NCI-H2081 (cell line): ENCODE measurements around the gene TSEN2.
"Not testable (repeated sequence)": the region's sequence is repeated elsewhere in the genome, so short reads cannot be mapped to it uniquely, and the experiment has no call there.

ENCODE experiments used
- DNase-seq, 2 experiments: peaks; one replicate each; lab custom pipeline; 2025; lab: John Stamatoyannopoulos, UW

The TSEN2 gene

GRCh38 chr3:12452361-12453330 is 31.6 kb upstream of the TSEN2 start:
- DNase-seq, result no peak

DNA sequence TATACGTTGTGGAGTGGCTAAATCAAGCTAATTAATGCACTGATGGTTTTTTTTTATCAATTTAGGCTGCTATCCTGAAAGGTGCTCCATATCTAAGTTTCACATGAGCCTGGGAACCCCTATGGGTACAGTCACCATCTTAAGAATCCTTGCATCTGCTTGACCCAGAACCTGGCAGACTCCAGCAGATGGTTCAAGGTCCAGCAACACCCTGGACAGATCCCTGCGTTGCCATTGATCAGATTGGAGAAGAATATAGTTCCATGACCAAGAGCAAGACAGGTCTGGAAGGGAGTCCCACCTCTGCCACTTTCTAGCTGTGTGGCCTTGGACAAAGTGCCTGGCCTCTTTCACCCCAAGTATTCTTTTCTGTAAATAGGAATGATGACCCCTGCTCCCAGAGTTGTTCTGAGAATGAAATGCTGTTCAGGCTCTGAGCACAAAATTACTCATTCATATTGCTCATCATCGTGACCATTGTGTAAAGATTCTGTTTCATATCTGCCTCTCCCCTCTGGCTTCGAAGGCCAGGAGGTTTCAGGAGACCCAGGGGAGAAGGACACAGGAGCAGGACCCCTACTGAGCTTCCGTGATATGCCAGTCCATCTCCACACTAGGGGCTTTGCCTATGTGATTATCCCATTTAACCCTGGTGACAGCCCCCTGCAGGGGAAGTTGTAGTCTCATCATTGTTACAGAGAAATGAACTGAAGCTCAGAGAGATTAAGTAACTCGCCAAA is 30.0 kb upstream of the TSEN2 start:
- DNase-seq, result no peak

DNA sequence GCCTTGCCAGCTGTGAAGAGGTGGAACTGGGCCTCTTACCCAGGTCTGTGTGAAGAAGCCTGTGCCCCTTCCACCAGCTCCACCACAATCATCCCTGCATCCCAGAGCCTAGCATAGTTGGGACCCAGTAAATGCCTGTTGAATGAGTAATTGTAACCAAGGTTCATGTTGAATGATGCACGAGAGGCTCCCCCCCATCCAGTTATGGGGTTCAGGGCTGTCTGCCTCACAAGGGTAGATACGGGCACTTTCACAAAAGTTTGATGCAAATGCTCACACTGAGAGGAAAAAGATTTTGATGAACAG is 29.5 kb upstream of the TSEN2 start:
- DNase-seq, result no peak

GRCh38 chr3:12455740-12456139 is 28.5 kb upstream of the TSEN2 start:
- DNase-seq, result no peak

DNA sequence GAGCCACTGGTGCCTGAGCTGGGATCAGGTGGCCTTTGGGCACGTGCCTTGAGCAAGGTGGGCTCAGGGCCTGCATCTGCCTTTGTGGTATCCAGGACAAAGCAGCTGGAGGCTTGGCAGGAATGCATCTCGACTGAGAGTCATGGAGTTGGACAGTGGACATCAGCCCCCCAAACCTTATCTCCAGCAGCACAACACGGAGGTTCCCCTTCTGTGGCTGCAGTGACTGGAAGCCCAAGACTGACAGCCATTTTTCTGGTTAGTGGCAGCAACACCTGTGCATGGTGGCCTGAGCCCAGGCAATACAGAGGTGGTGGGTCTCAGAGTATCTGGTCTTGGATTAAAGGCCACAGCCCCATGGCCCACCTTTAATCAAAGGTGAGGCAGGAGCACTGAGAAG is 27.8 kb upstream of the TSEN2 start:
- no peak for DNase-seq

DNA sequence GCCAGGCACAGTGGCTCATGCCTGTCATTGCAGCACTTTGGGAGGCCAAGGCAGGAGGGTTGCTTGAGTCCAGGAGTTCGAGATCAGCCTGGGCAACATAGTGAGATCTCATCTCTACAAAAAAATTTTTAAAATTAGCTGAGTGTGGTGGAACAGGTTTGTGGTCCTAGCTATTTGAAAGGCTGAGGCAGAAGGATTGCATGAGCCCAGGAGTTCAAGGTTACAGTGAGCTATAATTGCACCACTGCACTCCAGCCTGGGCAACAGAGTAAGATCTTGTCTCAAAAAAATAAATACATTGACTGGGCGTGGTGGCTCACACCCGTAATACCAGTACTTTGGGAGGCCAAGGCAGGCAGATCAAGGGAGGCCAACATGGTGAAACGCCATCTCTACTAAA is 26.9 kb upstream of the TSEN2 start:
- DNase-seq, result not testable (repeated sequence)

GRCh38 chr3:12458901-12459300 is 25.4 kb upstream of the TSEN2 start:
- DNase-seq, result no peak

DNA sequence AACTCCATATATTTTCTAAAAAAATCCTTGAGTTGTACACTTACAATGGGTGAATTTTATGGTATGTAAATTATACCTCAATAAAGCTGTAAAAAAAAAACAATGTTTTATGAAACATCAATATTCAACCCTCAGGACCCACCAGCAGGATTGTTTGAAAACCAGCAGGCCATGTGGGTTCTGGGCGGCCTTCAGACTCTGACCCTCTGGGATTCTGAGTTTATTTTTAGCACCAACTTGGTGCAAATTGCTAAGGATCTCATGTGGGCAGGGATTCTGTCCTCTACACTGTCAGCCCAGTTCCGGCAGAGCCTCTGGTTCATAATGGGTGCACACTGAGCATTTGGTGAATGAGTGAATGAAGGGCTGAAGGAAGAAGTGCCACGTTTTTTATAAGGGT is 24.2 kb upstream of the TSEN2 start:
- no peak for DNase-seq

DNA sequence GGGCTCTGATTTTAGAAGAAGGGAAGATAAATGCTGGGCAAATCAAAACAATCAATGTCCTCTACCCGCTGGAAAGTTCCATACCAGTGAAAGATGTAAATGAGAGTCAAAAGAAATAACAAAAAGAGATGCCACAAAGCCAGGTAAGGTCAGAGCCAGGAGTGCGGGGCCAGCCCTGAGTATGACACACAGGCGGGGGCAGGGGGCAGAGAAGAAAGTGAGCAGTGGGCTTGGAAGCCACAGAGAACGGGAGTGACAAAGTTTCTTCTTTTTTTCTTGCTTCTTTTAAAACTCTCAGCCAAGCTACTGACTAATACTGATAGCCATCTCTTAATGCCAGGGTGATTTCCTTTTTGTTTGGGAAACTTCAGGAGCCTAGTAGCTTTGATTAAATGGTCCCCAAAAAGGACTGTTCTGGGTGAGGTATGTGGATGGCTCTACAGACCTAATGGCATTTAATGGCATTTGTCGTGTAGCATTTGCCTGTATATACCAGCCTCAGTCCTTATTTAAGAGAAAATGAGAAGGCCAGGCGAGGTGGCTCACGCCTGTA is 23.1 kb upstream of the TSEN2 start:
- DNase-seq, result no peak

- no peak for DNase-seq
Measured at GRCh38 chr3:12462159-12462947, 21.9 kb upstream of the TSEN2 start.

DNA sequence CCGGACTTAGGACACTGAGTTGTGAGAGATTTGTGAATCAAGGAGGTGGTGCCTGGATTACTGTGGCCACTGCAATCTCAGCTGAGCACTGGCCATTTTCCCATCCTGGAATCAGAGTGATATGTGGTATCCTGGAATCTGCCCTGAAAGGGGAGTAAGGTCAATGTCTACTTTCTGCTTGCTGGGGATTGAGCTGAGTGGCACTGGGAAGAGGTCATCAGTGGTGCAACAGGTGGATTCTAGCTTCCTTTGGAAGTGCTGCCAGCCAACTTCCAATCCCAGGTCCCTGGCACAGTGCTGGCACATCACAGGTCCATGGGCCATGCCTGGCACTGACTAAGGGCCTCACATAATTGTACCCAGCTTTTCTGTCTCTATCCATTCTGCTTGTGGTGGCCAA is 20.6 kb upstream of the TSEN2 start:
- DNase-seq, result no peak

DNA sequence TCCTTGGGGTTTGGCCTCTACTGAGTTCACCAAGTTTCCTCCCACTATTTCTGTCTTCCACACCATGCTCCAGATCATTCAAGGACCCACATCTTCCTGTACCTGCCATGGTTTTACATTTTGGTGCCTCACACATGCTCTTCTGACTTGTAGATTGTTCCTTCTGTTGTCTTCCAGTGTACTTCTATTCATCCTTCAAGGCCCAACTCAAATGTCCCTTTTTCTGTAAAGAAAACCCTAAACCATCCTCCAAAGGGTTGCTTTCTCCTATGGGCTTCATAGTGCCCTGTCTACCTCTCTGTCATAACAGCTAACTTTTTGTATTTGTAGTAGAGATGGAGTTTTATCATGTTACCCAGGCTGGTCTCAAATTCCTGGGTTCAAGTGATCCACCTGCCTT is 20.1 kb upstream of the TSEN2 start:
- no peak for DNase-seq

DNA sequence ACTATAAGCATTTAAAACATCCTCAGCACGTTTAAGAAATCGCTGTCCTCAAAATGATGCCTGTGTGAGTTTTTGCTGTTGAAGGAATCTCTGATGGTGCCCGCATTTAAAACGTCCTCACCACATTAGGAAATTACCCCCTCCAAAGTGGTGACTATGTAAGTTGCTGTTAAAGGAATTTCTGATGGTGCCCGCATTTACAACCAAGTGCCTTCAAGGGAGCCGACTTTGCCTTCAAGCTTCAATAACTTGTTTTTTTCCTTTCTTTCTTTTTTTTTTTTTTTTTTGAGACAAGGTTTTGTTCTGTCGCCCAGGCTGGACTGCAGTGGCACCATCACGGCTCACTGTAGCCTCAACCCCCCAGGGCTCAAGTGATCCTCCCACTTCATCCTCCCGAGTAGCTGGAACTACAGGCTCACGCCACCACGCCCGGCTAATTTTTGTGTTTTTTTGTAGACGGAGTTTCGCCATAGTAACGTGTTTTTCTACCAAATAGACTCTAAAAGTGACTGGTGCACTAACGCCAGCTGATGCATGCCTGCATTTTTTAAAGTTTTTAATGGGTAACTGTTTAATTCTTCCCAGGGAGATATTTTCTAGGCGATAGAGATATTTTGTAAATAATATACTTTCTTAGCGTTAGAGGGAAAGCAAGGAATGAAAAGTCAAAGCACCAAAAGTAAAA is 19.0 kb upstream of the TSEN2 start:
- no peak for DNase-seq

DNA sequence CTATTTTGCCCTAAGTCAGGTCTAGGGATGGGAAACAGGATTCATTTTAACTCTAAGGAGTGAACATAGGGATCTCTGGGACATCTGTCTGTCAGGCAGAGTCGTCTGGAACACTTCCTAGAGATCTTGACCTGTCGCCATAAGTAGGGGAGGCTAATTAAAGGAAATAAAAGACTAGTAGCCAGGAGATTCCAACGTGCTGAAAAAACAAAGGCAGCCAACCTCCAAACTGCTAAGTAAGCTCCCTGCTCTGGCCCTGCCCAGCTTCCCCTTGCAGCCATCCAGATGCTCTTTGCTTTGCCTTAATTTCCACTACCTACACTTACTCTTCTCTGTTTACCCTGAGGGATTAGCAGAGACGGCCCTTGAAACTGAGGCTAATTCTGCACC is 18.4 kb upstream of the TSEN2 start:
- no peak for DNase-seq

DNA sequence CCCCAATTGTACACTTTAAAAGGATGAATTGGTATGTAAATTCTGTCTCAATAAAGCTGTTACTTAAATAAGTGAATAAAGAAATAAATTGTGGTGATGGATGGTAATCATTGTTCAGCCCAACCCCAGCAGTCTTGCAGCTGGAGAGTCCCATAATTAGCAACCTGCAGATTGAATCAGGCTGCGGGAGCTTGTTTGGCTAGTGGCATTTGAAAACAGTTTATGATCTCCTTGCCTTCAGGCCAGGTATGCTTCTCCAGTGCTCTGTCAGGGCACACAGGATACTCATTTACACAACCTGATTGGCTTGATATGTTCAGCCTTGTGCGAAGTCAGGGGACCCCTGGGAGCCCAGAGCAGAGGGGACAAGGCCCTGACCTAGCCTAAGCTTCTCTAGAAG is 16.5 kb upstream of the TSEN2 start:
- DNase-seq, result peak; percentile 20 to 61

GRCh38 chr3:12468276-12468675 is 16.0 kb upstream of the TSEN2 start:
- no peak for DNase-seq

DNA sequence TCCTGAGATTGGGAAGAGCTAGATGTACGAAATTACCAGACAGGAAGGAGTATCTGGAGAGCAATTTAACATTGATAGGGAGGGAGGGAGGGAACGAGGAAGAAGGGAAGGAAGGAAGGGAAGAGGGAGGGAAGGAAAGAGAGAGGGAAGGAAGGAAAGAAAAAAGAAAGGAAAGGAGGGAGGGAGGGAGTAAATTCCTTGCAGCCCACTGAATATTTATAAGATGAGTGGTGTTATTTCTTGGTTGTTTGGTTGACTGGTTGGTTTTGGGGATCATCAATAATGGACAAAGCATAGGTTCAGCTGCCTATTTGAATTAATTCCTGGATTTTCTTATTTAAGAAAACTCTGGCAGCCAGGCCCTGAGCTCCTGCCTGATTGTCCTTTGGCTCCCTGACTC is 15.5 kb upstream of the TSEN2 start:
- no peak for DNase-seq

GRCh38 chr3:12469222-12469621 is 15.1 kb upstream of the TSEN2 start:
- DNase-seq, result not testable (repeated sequence)

GRCh38 chr3:12470111-12470510 is 14.2 kb upstream of the TSEN2 start:
- no peak for DNase-seq

DNA sequence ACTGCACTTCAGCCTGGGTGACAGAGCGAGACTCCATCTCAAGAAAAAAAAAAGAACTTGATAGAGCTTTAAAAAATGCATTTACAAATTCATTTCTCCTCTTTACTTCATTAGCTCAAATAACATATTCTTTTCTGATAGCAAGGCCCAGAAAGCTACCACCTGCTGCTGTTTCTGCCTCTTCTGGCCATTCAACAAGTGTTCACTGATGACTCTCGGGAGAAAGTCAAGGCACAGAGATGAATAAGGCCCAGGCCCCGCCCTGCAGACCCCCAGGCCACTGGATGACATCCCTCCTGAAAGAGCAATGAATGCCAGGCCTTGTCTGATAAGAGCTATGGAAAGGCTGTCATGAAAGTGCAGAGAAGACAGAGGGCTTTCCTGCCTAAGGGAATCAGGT is 13.6 kb upstream of the TSEN2 start:
- DNase-seq, result no peak

- DNase-seq, result no peak
Measured at GRCh38 chr3:12471241-12471640, 13.0 kb upstream of the TSEN2 start.
